Measurements from ENCODE around the gene EDARADD. TPM values are rescaled to one million over a fixed set of nuclear protein-coding genes. Genes with fewer than 3 reads are reported as not detected.

The EDARADD gene
- total RNA-seq, 1 donor from 2014 or later = 1.4 TPM

- no peaks in the 10 kb centered on the region for H3K79me2 ChIP-seq (ENCODE audit: low read depth)
- no peak for DNase-seq (ENCODE audit: low spot score)
- H3F3A ChIP-seq (ENCODE audit: low read depth) = no peaks in the 10 kb centered on the region
- no peak overlapping the region for H2AFZ ChIP-seq (replicated peaks)
- no peaks in the 10 kb centered on the region for H3K4me1 Mint-ChIP-seq
- no peak overlapping the region for H3K4me3 Mint-ChIP-seq
- no peak overlapping the region for H3K27ac ChIP-seq
- no peak overlapping the region for H3K4me3 ChIP-seq
- no peak overlapping the region for H3K9ac ChIP-seq
- no peaks in the 10 kb centered on the region for H3K4me1 ChIP-seq
- H3K9me3 ChIP-seq (ENCODE audit: low read depth) = no peaks in the 10 kb centered on the region
- peaks cover 6% of the 10 kb centered on the region for H3K9me3 Mint-ChIP-seq
- peaks cover 3% of the 10 kb centered on the region for H3K36me3 Mint-ChIP-seq
- H3K36me3 ChIP-seq = no peaks in the 10 kb centered on the region
- H3K27me3 ChIP-seq = peaks cover 5% of the 10 kb centered on the region
- H3K4me2 ChIP-seq = no peak overlapping the region
- TF ChIP-seq CTCF (IDR thresholded peaks at IDR 0.05) (no peak), EZH2 (IDR thresholded peaks at IDR 0.05) (no peak), EZH2phosphoT487 (IDR thresholded peaks at IDR 0.05) (no peak)
- no peak overlapping the region for H3K27ac Mint-ChIP-seq
- H4K20me1 ChIP-seq (ENCODE audit: low read depth) = no peaks in the 10 kb centered on the region
- H3K27me3 Mint-ChIP-seq (ENCODE audit: insufficient read depth, low read depth) = no peaks in the 10 kb centered on the region
Observed at GRCh38 chr1:236388332-236388731, 5.8 kb upstream of the EDARADD start.

GRCh38 chr1:236389253-236389652, 4.8 kb upstream of the EDARADD start:
- Histone ChIP-seq H2AFZ (replicated peaks) (no peak overlapping the region), H3K27me3 (peaks cover 14% of the 10 kb centered on the region), H3K9ac (no peak overlapping the region), H3K4me3 (no peak overlapping the region), H3K9me3 (ENCODE audit: low read depth) (no peaks in the 10 kb centered on the region), H3K27ac (no peak overlapping the region), H3K79me2 (ENCODE audit: low read depth) (no peaks in the 10 kb centered on the region), H3K4me2 (no peak overlapping the region), H3K4me1 (no peaks in the 10 kb centered on the region), H3F3A (ENCODE audit: low read depth) (no peaks in the 10 kb centered on the region), H3K36me3 (no peaks in the 10 kb centered on the region), H4K20me1 (ENCODE audit: low read depth) (no peaks in the 10 kb centered on the region)
- Mint-ChIP-seq H3K27me3 (ENCODE audit: insufficient read depth, low read depth) (peaks cover 2% of the 10 kb centered on the region), H3K27ac (no peak overlapping the region), H3K36me3 (peaks cover 3% of the 10 kb centered on the region), H3K9me3 (peaks cover 6% of the 10 kb centered on the region), H3K4me1 (peaks cover 3% of the 10 kb centered on the region), H3K4me3 (no peak overlapping the region)
- TF ChIP-seq CTCF (IDR thresholded peaks at IDR 0.05) (no peak), EZH2 (IDR thresholded peaks at IDR 0.05) (no peak), EZH2phosphoT487 (IDR thresholded peaks at IDR 0.05) (no peak)
- DNase-seq (ENCODE audit: low spot score) = no peak

- no peak overlapping the region for H3K4me2 ChIP-seq
- peaks cover 3% of the 10 kb centered on the region for H3K36me3 Mint-ChIP-seq
- no peaks in the 10 kb centered on the region for H3K79me2 ChIP-seq (ENCODE audit: low read depth)
- no peaks in the 10 kb centered on the region for H3F3A ChIP-seq (ENCODE audit: low read depth)
- H3K4me3 Mint-ChIP-seq = no peak overlapping the region
- H2AFZ ChIP-seq (replicated peaks) = no peak overlapping the region
- no peak for DNase-seq (ENCODE audit: low spot score)
- no peak overlapping the region for H3K4me3 ChIP-seq
- H3K27me3 ChIP-seq = peaks cover 32% of the 10 kb centered on the region
- no peak overlapping the region for H3K27ac ChIP-seq
- peaks cover 6% of the 10 kb centered on the region for H3K9me3 Mint-ChIP-seq
- H3K4me1 Mint-ChIP-seq = peaks cover 9% of the 10 kb centered on the region
- H4K20me1 ChIP-seq (ENCODE audit: low read depth) = no peaks in the 10 kb centered on the region
- H3K27me3 Mint-ChIP-seq (ENCODE audit: insufficient read depth, low read depth) = peaks cover 4% of the 10 kb centered on the region
- no peak overlapping the region for H3K27ac Mint-ChIP-seq
- no peaks in the 10 kb centered on the region for H3K9me3 ChIP-seq (ENCODE audit: low read depth)
- no peak overlapping the region for H3K9ac ChIP-seq
- no peaks in the 10 kb centered on the region for H3K4me1 ChIP-seq
- no peak for TF ChIP-seq CTCF (IDR thresholded peaks at IDR 0.05)
- no peak for TF ChIP-seq EZH2 (IDR thresholded peaks at IDR 0.05)
- no peak for TF ChIP-seq EZH2phosphoT487 (IDR thresholded peaks at IDR 0.05)
- no peaks in the 10 kb centered on the region for H3K36me3 ChIP-seq
Observed at GRCh38 chr1:236391008-236391407, 3.1 kb upstream of the EDARADD start.

Measured in neural progenitor cell (in vitro differentiated cells).